ENCODE data around the gene POLA1. TPM values are rescaled to one million over a fixed set of nuclear protein-coding genes. Genes with fewer than 3 reads are reported as not detected.

POLA1 gene
- total RNA-seq, 1 donor from 2014 or later = 6.0 TPM

- no peak for DNase-seq (ENCODE audit: low spot score in 2 of 2)
- no peaks in the 10 kb centered on the region for H3K9me3 ChIP-seq
- H3K4me1 ChIP-seq = peaks cover 0 to 3% of the 10 kb centered on the region in 2 donors
- intact Hi-C loops (cut with DNase I) = no loop called here
- H3K4me3 ChIP-seq = no peak overlapping the region
- no peak overlapping the region for H3K27ac ChIP-seq
- H3K36me3 ChIP-seq = no peaks in the 10 kb centered on the region
- no peak for TF ChIP-seq CTCF (IDR thresholded peaks at IDR 0.05)
- peaks cover 20% of the 10 kb centered on the region for H3K27me3 ChIP-seq
Measured at GRCh38 chrX:25014366-25014838, 320.7 kb downstream of the POLA1 start.

GRCh38 chrX:25015486-25016360 lies 322.0 kb downstream of the POLA1 start, which contains the start of gene ARX:
Gene ARX (minus strand): TSS chrX:25015965. CDS start chrX:25015737, 228 bp downstream.
- H3K9me3 ChIP-seq = no peaks in the 10 kb centered on the region
- H3K27me3 ChIP-seq = peaks cover 25% of the 10 kb centered on the region
- H3K36me3 ChIP-seq = no peaks in the 10 kb centered on the region
- peak within 1 kb of the TSS in 1 of 2 donors; percentile 5 for H3K4me3 ChIP-seq
- no peak for DNase-seq (ENCODE audit: low spot score in 2 of 2)
- TF ChIP-seq CTCF (IDR thresholded peaks at IDR 0.05) = no peak
- intact Hi-C loops (cut with DNase I) = no loop called here
- H3K4me1 ChIP-seq = peaks cover under 1 to 3% of the 10 kb centered on the region in 2 donors
- no peak within 1 kb of the TSS for H3K27ac ChIP-seq

- no peak overlapping the region for H3K4me3 ChIP-seq
- H3K27me3 ChIP-seq = peaks cover 27% of the 10 kb centered on the region
- DNase-seq (ENCODE audit: low spot score in 2 of 2) = no peak
- H3K9me3 ChIP-seq = no peaks in the 10 kb centered on the region
- H3K36me3 ChIP-seq = no peaks in the 10 kb centered on the region
- peaks cover 2 to 3% of the 10 kb centered on the region in 2 donors for H3K4me1 ChIP-seq
- no peak for TF ChIP-seq CTCF (IDR thresholded peaks at IDR 0.05)
- intact Hi-C loops (cut with DNase I) = no loop called here
- H3K27ac ChIP-seq = no peak overlapping the region
Measured at GRCh38 chrX:25016361-25016671, 322.6 kb downstream of the POLA1 start.

GRCh38 chrX:25016938-25017598 lies 323.4 kb downstream of the POLA1 start:
- H3K9me3 ChIP-seq = no peaks in the 10 kb centered on the region
- intact Hi-C loops (cut with DNase I) = no loop called here
- no peak overlapping the region for H3K27ac ChIP-seq
- no peak overlapping the region for H3K4me3 ChIP-seq
- no peaks in the 10 kb centered on the region for H3K36me3 ChIP-seq
- peaks cover 2 to 3% of the 10 kb centered on the region in 2 donors for H3K4me1 ChIP-seq
- no peak for TF ChIP-seq CTCF (IDR thresholded peaks at IDR 0.05)
- DNase-seq (ENCODE audit: low spot score in 2 of 2) = no peak
- peaks cover 27% of the 10 kb centered on the region for H3K27me3 ChIP-seq

- intact Hi-C loops (cut with DNase I) = no loop called here
- H3K9me3 ChIP-seq = no peaks in the 10 kb centered on the region
- no peak overlapping the region for H3K4me3 ChIP-seq
- TF ChIP-seq CTCF (IDR thresholded peaks at IDR 0.05) = no peak
- peaks cover 0 to 2% of the 10 kb centered on the region in 2 donors for H3K4me1 ChIP-seq
- no peak for DNase-seq (ENCODE audit: low spot score in 2 of 2)
- peaks cover 31% of the 10 kb centered on the region for H3K27me3 ChIP-seq
- no peak overlapping the region for H3K27ac ChIP-seq
- H3K36me3 ChIP-seq = no peaks in the 10 kb centered on the region
Measured at GRCh38 chrX:25017667-25018247, 324.0 kb downstream of the POLA1 start.

Data from ascending aorta (tissue), 2 donors.